ENCODE results near the gene TACO1. TPM values are rescaled to one million over a fixed set of nuclear protein-coding genes. Genes with fewer than 3 reads are reported as not detected.

Gene TACO1
- total and polyA plus RNA-seq, 10 donors = 10.6 to 19.1 (median 15.3) TPM

DNA sequence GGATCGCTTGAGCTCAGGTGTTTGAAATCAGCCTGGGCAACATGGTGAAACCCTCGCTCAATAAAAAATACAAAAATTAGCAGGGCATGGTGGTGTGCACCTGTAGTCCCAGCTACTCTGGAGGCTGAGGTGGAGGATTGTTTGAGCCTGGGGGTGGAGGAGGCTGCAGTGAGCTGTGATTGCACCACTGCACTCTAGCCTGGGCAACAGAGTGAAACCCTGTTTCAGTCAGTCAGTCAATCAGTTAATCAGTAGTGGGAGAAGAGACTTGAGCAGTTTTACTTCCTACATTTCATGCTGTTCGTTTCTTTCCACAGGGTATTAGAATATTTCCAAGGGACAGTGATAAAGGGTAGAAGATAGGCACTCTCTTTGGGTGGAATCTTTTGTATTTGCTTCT is 30.4 kb downstream of the TACO1 start:
- Histone ChIP-seq H3K36me3 (peaks cover 0 to 58% (median 24%) of the 10 kb centered on the region in 6 donors), H3K4me3 (no peak overlapping the region), H3K27ac (peak overlapping the region in 1 of 8 donors; percentile 10), H3K9me3 (no peaks in the 10 kb centered on the region), H3K4me1 (peaks cover 34 to 100% (median 82%) of the 10 kb centered on the region in 6 donors), H3K27me3 (replicated peaks in 1 of 7) (no peaks in the 10 kb centered on the region)
- intact Hi-C loops (cut with DNase I; ENCODE audit: low total_unique reads) = no loop called here
- 80 to 89% (median 85%) methylated on average over 3 of the region's 3 CpGs for WGBS, 5 donors
- DNase-seq = no peak
- TF ChIP-seq, protein P1, sequence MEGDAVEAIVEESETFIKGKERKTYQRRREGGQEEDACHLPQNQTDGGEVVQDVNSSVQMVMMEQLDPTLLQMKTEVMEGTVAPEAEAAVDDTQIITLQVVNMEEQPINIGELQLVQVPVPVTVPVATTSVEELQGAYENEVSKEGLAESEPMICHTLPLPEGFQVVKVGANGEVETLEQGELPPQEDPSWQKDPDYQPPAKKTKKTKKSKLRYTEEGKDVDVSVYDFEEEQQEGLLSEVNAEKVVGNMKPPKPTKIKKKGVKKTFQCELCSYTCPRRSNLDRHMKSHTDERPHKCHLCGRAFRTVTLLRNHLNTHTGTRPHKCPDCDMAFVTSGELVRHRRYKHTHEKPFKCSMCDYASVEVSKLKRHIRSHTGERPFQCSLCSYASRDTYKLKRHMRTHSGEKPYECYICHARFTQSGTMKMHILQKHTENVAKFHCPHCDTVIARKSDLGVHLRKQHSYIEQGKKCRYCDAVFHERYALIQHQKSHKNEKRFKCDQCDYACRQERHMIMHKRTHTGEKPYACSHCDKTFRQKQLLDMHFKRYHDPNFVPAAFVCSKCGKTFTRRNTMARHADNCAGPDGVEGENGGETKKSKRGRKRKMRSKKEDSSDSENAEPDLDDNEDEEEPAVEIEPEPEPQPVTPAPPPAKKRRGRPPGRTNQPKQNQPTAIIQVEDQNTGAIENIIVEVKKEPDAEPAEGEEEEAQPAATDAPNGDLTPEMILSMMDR (IDR thresholded peaks at IDR 0.05 in 8 of 11, conservative IDR thresholded peaks at IDR 0.05 in 3 of 11) = no peak
- TF ChIP-seq POLR2A (IDR thresholded peaks at IDR 0.05) (no peak), POLR2AphosphoS5 (IDR thresholded peaks at IDR 0.05) (no peak)

DNA sequence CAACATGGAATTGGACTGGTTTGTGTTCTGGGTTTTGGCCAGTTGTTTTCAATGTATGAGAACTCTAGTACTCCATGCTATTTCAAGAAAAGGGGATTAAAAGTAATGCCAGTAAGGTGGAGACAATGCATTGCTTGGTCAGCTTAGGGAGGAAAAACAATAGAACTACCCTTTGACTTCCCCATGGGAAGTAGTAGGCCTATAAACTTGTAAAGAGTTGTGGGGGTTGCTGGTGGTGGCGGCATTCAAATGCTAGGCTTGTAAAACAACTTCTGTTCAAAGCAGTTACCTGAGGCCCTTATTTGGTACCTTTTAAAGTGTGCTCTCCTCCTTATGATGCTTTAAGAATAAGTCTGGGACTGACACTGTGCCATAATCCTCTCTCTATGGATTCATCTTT is 30.9 kb downstream of the TACO1 start:
- TF ChIP-seq, protein P1 (IDR thresholded peaks at IDR 0.05 in 8 of 11, conservative IDR thresholded peaks at IDR 0.05 in 3 of 11) = no peak
- TF ChIP-seq POLR2AphosphoS5 (IDR thresholded peaks at IDR 0.05) (no peak), POLR2A (IDR thresholded peaks at IDR 0.05) (no peak)
- no peak for DNase-seq
- Histone ChIP-seq H3K27me3 (replicated peaks in 1 of 7) (no peaks in the 10 kb centered on the region), H3K4me1 (peaks cover 30 to 100% (median 78%) of the 10 kb centered on the region in 6 donors), H3K27ac (peak overlapping the region in 2 of 8 donors; percentile 10 to 11), H3K9me3 (no peaks in the 10 kb centered on the region), H3K36me3 (peaks cover 0 to 63% (median 27%) of the 10 kb centered on the region in 6 donors), H3K4me3 (no peak overlapping the region)
- intact Hi-C loops (cut with DNase I; ENCODE audit: low total_unique reads) = no loop called here
- WGBS, 5 donors = 85 to 100% (median 95%) methylated on average over 1 of the region's 1 CpG

DNA sequence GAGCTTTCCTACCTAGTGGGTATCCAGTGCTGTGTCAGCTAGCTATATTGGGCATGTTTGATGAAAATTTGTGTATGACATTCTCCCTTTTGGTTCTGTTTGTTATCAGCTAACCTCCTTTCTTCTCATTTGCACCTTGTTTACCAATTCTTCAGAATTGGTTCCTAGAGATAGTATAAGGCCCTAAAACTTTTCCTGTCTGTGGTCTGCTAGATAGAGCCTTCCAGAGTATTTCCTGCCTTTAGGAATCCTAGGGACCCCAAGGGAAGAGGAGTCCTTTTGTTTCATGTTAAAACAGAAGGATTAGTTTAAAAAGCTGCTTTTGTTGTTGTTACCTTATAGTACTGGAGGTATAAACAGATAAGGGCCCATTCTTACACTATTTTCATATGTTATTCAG is 33.0 kb downstream of the TACO1 start:
- Histone ChIP-seq H3K36me3 (peaks cover 0 to 79% (median 33%) of the 10 kb centered on the region in 6 donors), H3K4me3 (peak overlapping the region in 1 of 8 donors; percentile 11), H3K27me3 (replicated peaks in 1 of 7) (no peaks in the 10 kb centered on the region), H3K9me3 (no peaks in the 10 kb centered on the region), H3K27ac (peak overlapping the region in 7 of 8 donors; percentile 49 to 80 (median 76)), H3K4me1 (peaks cover 23 to 79% (median 61%) of the 10 kb centered on the region in 6 donors)
- no peak for DNase-seq
- intact Hi-C loops (cut with DNase I; ENCODE audit: low total_unique reads) = no loop called here
- no peak for TF ChIP-seq POLR2AphosphoS5 (IDR thresholded peaks at IDR 0.05)
- TF ChIP-seq, protein P1 (IDR thresholded peaks at IDR 0.05 in 8 of 11, conservative IDR thresholded peaks at IDR 0.05 in 3 of 11) = no peak
- TF ChIP-seq POLR2A (IDR thresholded peaks at IDR 0.05) = no peak

DNA sequence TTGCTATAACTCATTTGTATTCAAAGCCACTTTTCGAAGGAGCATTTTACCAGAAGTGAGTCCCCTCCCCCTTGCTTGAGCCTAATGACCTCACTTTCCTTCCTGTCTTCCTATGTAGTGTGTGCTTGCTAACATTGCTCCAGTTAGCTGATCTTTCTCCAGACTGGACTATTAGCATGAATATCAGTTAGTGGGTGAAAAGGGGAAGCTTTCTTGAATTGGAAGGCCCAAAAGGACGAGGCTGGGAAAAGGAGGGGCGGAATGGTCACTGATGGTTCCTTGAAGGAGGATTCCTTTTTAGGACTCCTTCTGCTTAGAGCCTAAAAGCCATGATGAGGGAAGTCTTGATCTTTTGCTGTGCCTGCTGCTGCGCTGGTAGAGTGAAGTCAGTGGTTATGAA is 33.5 kb downstream of the TACO1 start:
- intact Hi-C loops (cut with DNase I; ENCODE audit: low total_unique reads) = no loop called here
- Histone ChIP-seq H3K9me3 (no peaks in the 10 kb centered on the region), H3K4me3 (peak overlapping the region in 1 of 8 donors; percentile 11), H3K27me3 (replicated peaks in 1 of 7) (no peaks in the 10 kb centered on the region), H3K4me1 (peaks cover 23 to 78% (median 58%) of the 10 kb centered on the region in 6 donors), H3K27ac (peak overlapping the region in 7 of 8 donors; percentile 49 to 80 (median 76)), H3K36me3 (peaks cover 0 to 78% (median 33%) of the 10 kb centered on the region in 6 donors)
- 35 to 50% (median 44%) methylated on average over 4 of the region's 4 CpGs for WGBS, 5 donors
- no peak for DNase-seq
- TF ChIP-seq POLR2A (IDR thresholded peaks at IDR 0.05) = no peak
- TF ChIP-seq, protein P1 (IDR thresholded peaks at IDR 0.05 in 8 of 11, conservative IDR thresholded peaks at IDR 0.05 in 3 of 11) = no peak
- TF ChIP-seq POLR2AphosphoS5 (IDR thresholded peaks at IDR 0.05) = peak in 1 of 3 donors; percentile 64
